ENCODE measurements around the gene SMYD4.

SMYD4 gene

GRCh38 chr17:1769822-1770477, 59.8 kb downstream of the SMYD4 start (continued):
- TF ChIP-seq ZNF10 (tag by site-specific recombination; IDR thresholded peaks at IDR 0.05) (no peak), ZSCAN16 (tag by site-specific recombination; IDR thresholded peaks at IDR 0.05) (no peak), KLF17 (tag by site-specific recombination; IDR thresholded peaks at IDR 0.05) (no peak), ZNF580 (tag by site-specific recombination; IDR thresholded peaks at IDR 0.05) (no peak), ZNF423 (tag by site-specific recombination; IDR thresholded peaks at IDR 0.05) (peak; percentile 90), ZNF362 (tag by site-specific recombination; IDR thresholded peaks at IDR 0.05) (peak; percentile 80), ZNF133 (tag by site-specific recombination; IDR thresholded peaks at IDR 0.05) (no peak), ZNF76 (tag by site-specific recombination; IDR thresholded peaks at IDR 0.05; ENCODE audit: borderline replicate concordance, low read depth) (no peak), HIC1 (tag by site-specific recombination; IDR thresholded peaks at IDR 0.05) (peak; percentile 27; the same call in 1 of the 2 replicates), ZNF140 (tag by site-specific recombination; IDR thresholded peaks at IDR 0.05) (no peak), ZNF266 (tag by site-specific recombination; IDR thresholded peaks at IDR 0.05; ENCODE audit: low read depth) (no peak), ZNF366 (tag by site-specific recombination; conservative IDR thresholded peaks at IDR 0.05) (no peak)

GRCh38 chr17:1767358-1767757, 62.3 kb downstream of the SMYD4 start:
- TF ChIP-seq ZBTB8A (tag by site-specific recombination; IDR thresholded peaks at IDR 0.05) (no peak), INSM2 (tag by site-specific recombination; IDR thresholded peaks at IDR 0.05) (no peak), GLIS2 (tag by site-specific recombination; IDR thresholded peaks at IDR 0.05) (no peak)
- H3K27ac ChIP-seq (ENCODE audit: extremely low read depth, low read depth, low read length): no peak overlapping the region
- POLR2A ChIA-PET: interaction anchor here (1.2 kb wide), 1 partner anchor 11 kb away, joined by 3 read pairs; no protein-coding TSS in a partner anchor
- H3K9me3 ChIP-seq (ENCODE audit: control insufficient read depth, insufficient read depth, low read depth, low read length): no peaks in the 10 kb centered on the region
- CTCF ChIA-PET: interaction anchor here (0.6 to 3.2 kb wide), 2 partner anchors 16 to 47 kb away, joined by 3 to 16 read pairs; no protein-coding TSS in a partner anchor
- peaks cover 0 to 24% of the 10 kb centered on the region in 2 experiments; a peak in 1 of 3 replicates for H3K36me3 ChIP-seq (ENCODE audit: control insufficient read depth in 2 of 2, insufficient read depth in 1 of 2, low read length in 2 of 2)
- no peak overlapping the region for H3K4me3 ChIP-seq (ENCODE audit: low read depth, low read length)
- peaks cover 6% of the 10 kb centered on the region for H3K4me1 ChIP-seq (ENCODE audit: control insufficient read depth, insufficient read depth, low read length)

All from HEK293 (cell line).